ENCODE data around the gene ATP5F1A. TPM values are rescaled to one million over a fixed set of nuclear protein-coding genes. Genes with fewer than 3 reads are reported as not detected.

Gene ATP5F1A
- total RNA-seq, 2 donors from 2014 or later: 240 to 264 TPM

GRCh38 chr18:46040033-46040746 is 57.9 kb downstream of the ATP5F1A start:
- peaks cover 0 to 3% of the 10 kb centered on the region in 2 donors for H3K4me1 ChIP-seq (ENCODE audit: control insufficient read depth in 1 of 2, low read depth in 2 of 2)
- H3K27ac ChIP-seq: no peak overlapping the region
- H3K9me3 ChIP-seq: no peaks in the 10 kb centered on the region
- no peak overlapping the region for H3K4me3 ChIP-seq
- ATAC-seq (ENCODE audit: insufficient number of reproducible peaks, low FRiP score, low read depth) (no peak), DNase-seq (ENCODE audit: low spot score) (no peak)
- no peaks in the 10 kb centered on the region for H3K36me3 ChIP-seq
- no peaks in the 10 kb centered on the region for H3K27me3 ChIP-seq (replicated peaks; ENCODE audit: insufficient read depth)
- no peak for TF ChIP-seq CTCF (IDR thresholded peaks at IDR 0.05)

- ATAC-seq (ENCODE audit: insufficient number of reproducible peaks, low FRiP score, low read depth) (no peak), DNase-seq (ENCODE audit: low spot score) (no peak)
- no peak for TF ChIP-seq CTCF (IDR thresholded peaks at IDR 0.05)
- Histone ChIP-seq H3K9me3 (no peaks in the 10 kb centered on the region), H3K27me3 (replicated peaks; ENCODE audit: insufficient read depth) (no peaks in the 10 kb centered on the region), H3K4me1 (ENCODE audit: control insufficient read depth in 1 of 2, low read depth in 2 of 2) (peaks cover 0 to 3% of the 10 kb centered on the region in 2 donors), H3K4me3 (no peak overlapping the region), H3K27ac (no peak overlapping the region), H3K36me3 (no peaks in the 10 kb centered on the region)
These were observed 60.4 kb downstream of the ATP5F1A start for GRCh38 chr18:46037512-46038305.

- no peak for ATAC-seq (ENCODE audit: insufficient number of reproducible peaks, low FRiP score, low read depth)
- no peak for TF ChIP-seq CTCF (IDR thresholded peaks at IDR 0.05)
- no peaks in the 10 kb centered on the region for H3K4me1 ChIP-seq (ENCODE audit: control insufficient read depth in 1 of 2, low read depth in 2 of 2)
- no peak overlapping the region for H3K4me3 ChIP-seq
- no peak overlapping the region for H3K27ac ChIP-seq
- DNase-seq (ENCODE audit: low spot score): no peak
- no peaks in the 10 kb centered on the region for H3K27me3 ChIP-seq (replicated peaks; ENCODE audit: insufficient read depth)
- no peaks in the 10 kb centered on the region for H3K36me3 ChIP-seq
- H3K9me3 ChIP-seq: no peaks in the 10 kb centered on the region
These were observed 62.1 kb downstream of the ATP5F1A start for GRCh38 chr18:46035696-46036680.

- Histone ChIP-seq H3K4me1 (ENCODE audit: control insufficient read depth in 1 of 2, low read depth in 2 of 2) (no peaks in the 10 kb centered on the region), H3K27ac (no peak overlapping the region), H3K36me3 (no peaks in the 10 kb centered on the region), H3K4me3 (no peak overlapping the region), H3K9me3 (no peaks in the 10 kb centered on the region), H3K27me3 (replicated peaks; ENCODE audit: insufficient read depth) (no peaks in the 10 kb centered on the region)
- no peak for TF ChIP-seq CTCF (IDR thresholded peaks at IDR 0.05)
- no peak for DNase-seq (ENCODE audit: low spot score)
- ATAC-seq (ENCODE audit: insufficient number of reproducible peaks, low FRiP score, low read depth): no peak
These were observed 63.9 kb downstream of the ATP5F1A start for GRCh38 chr18:46034230-46034629.
